Neutrophil (primary cell): ENCODE data around the gene BICD1.

Source experiments
- H3K27ac ChIP-seq: fragments of 200-600 bp; sonication (generic); 2 replicates; pipeline ENCODE4 v1.5.1; 2016; ENCODE audit warnings: mild to moderate bottlenecking, moderate library complexity
- H3K27me3 ChIP-seq: fragments of 200-600 bp; sonication (generic); 2 replicates; pipeline ENCODE4 v1.6.0; 2016; ENCODE audit warnings: mild to moderate bottlenecking
- H3K36me3 ChIP-seq: fragments of 200-600 bp; sonication (generic); 2 replicates; pipeline ENCODE4 v1.5.1; 2017
- H3K4me1 ChIP-seq, 2 experiments: fragments of 200-600 bp in 1 of 2; sonication (generic) in 1 of 2; 1 replicate in 1 of 2; 2 replicates in 1 of 2; pipeline versions ENCODE4 v1.5.1 to v1.6.1; 2013 to 2016; ENCODE audit warnings: low read depth in 1 of 2, low read length in 1 of 2, mild to moderate bottlenecking in 1 of 2, moderate library complexity in 1 of 2; ENCODE audit not compliant: control insufficient read depth in 1 of 2, insufficient read depth in 1 of 2
- H3K4me3 ChIP-seq, 2 experiments: fragments of 200-600 bp in 1 of 2; sonication (generic) in 1 of 2; 1 replicate in 1 of 2; 2 replicates in 1 of 2; pipeline ENCODE4 v1.5.1; 2013 to 2016; ENCODE audit warnings: low read depth in 1 of 2, low read length in 1 of 2, mild to moderate bottlenecking in 1 of 2, moderate library complexity in 1 of 2
- H3K9me3 ChIP-seq: fragments of 200-600 bp; sonication (generic); 2 replicates; pipeline ENCODE4 v1.5.1; 2016
- TF ChIP-seq, protein P1 (sequence below): fragments of 200-600 bp; sonication (generic); IDR thresholded peaks from 2 replicates; pipeline ENCODE4 v1.5.1; 2016; ENCODE audit warnings: antibody characterized with exemption

BICD1 gene

GRCh38 chr12:32159381-32159780 lies 52.7 kb downstream of the BICD1 start:
- H3K36me3 ChIP-seq, result no peaks in the 10 kb centered on the region
- H3K9me3 ChIP-seq, result no peaks in the 10 kb centered on the region
- TF ChIP-seq, protein P1, sequence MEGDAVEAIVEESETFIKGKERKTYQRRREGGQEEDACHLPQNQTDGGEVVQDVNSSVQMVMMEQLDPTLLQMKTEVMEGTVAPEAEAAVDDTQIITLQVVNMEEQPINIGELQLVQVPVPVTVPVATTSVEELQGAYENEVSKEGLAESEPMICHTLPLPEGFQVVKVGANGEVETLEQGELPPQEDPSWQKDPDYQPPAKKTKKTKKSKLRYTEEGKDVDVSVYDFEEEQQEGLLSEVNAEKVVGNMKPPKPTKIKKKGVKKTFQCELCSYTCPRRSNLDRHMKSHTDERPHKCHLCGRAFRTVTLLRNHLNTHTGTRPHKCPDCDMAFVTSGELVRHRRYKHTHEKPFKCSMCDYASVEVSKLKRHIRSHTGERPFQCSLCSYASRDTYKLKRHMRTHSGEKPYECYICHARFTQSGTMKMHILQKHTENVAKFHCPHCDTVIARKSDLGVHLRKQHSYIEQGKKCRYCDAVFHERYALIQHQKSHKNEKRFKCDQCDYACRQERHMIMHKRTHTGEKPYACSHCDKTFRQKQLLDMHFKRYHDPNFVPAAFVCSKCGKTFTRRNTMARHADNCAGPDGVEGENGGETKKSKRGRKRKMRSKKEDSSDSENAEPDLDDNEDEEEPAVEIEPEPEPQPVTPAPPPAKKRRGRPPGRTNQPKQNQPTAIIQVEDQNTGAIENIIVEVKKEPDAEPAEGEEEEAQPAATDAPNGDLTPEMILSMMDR, result no peak
- no peaks in the 10 kb centered on the region for H3K4me1 ChIP-seq
- no peak overlapping the region for H3K4me3 ChIP-seq
- no peak overlapping the region for H3K27ac ChIP-seq
- H3K27me3 ChIP-seq, result no peaks in the 10 kb centered on the region

GRCh38 chr12:32159925-32160324 lies 53.3 kb downstream of the BICD1 start:
- H3K27me3 ChIP-seq, result no peaks in the 10 kb centered on the region
- H3K4me3 ChIP-seq, result no peak overlapping the region
- H3K4me1 ChIP-seq, result no peaks in the 10 kb centered on the region
- H3K36me3 ChIP-seq, result no peaks in the 10 kb centered on the region
- H3K9me3 ChIP-seq, result no peaks in the 10 kb centered on the region
- H3K27ac ChIP-seq, result no peak overlapping the region
- TF ChIP-seq, protein P1, result no peak

DNA sequence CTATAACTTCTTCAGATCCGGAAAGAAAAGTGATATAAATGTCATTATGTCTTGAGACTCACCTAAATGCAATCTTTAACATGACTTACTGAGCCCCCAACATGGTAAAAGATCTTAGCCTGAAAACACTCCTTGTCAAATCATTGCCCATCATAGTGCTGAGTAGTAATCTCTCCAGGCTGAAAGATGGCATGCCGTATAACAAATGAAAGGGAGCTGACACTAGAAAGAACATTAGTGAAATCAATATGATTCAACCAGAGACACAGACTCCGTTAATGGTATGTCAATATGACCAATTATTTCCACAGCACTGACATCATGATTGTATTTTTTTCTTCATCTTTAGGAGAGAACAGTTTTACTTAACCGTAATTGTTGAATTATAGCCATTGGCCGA lies 54.4 kb downstream of the BICD1 start:
- no peak overlapping the region for H3K4me3 ChIP-seq
- TF ChIP-seq, protein P1, result no peak
- peaks cover under 1% of the 10 kb centered on the region for H3K9me3 ChIP-seq
- H3K27me3 ChIP-seq, result no peaks in the 10 kb centered on the region
- H3K27ac ChIP-seq, result no peak overlapping the region
- no peaks in the 10 kb centered on the region for H3K4me1 ChIP-seq
- no peaks in the 10 kb centered on the region for H3K36me3 ChIP-seq

DNA sequence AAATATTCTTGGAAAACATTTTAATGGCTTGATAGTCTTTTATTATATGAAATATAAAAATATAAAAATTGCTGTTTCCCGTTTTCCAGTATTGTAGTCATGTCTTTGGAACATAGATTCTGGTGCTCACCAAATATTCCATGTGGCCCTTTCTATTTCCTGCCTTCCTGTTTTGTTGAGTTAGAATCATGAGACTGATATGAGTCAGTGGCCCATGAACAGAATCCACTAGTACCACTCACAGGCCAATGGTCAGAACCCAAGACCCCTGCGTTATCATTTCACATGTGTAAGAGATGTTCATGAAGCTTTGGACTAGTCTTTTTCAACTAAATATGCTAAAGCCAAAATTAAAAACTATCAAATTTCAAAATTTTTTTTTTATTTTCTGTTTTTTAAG lies 56.9 kb downstream of the BICD1 start:
- TF ChIP-seq, protein P1, result no peak
- H3K36me3 ChIP-seq, result no peaks in the 10 kb centered on the region
- no peak overlapping the region for H3K27ac ChIP-seq
- H3K27me3 ChIP-seq, result no peaks in the 10 kb centered on the region
- H3K4me3 ChIP-seq, result no peak overlapping the region
- peaks cover 3% of the 10 kb centered on the region for H3K9me3 ChIP-seq
- H3K4me1 ChIP-seq, result no peaks in the 10 kb centered on the region

DNA sequence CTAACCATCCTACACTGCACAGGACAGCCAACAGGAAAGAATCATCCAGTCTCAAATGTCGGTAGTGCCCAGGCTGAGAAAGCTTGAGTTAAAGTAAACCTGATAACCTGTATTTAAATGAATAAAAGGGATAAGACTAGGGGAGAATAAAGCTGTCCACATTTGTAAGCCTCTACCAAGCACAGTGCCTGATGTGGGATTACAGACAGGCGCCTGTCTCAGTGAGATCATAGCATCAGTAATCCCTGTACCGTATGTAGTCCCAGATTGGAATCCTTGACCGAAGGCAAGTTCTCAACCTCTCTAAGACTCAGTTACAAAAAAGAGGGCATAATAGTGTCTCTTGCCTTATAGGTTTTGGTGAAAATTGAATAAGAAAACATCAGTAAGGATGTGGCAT lies 59.9 kb downstream of the BICD1 start:
- H3K27me3 ChIP-seq, result no peaks in the 10 kb centered on the region
- no peak overlapping the region for H3K4me3 ChIP-seq
- H3K36me3 ChIP-seq, result no peaks in the 10 kb centered on the region
- TF ChIP-seq, protein P1, result no peak
- H3K9me3 ChIP-seq, result peaks cover 3% of the 10 kb centered on the region
- no peak overlapping the region for H3K27ac ChIP-seq
- H3K4me1 ChIP-seq, result no peaks in the 10 kb centered on the region

DNA sequence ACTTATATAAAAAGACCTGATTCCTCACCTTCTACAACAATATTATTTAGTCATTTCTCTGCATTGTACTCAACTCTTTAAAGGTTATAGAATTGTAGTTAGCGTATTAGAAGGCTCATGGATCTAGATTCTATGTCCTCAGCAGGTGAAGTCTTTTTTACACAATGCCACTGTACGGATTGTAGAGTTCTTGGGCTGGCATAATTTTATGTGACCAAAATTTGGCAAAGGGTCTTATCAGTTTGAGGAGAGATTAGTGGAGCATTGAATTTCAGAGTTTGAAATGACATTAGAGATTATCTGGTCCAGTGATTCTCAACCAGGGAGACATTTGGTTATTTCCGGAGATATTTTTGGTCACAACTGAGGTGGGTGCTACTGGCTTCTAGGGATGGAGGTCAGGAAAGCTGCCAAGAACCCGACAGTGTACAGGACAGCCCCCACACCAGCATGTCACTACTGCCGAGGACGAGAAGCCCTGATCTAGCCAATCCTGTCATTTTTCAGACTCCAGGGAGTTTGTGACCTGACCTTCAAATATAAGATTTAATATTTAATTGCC lies 63.9 kb downstream of the BICD1 start:
- Histone ChIP-seq H3K4me3 (no peak overlapping the region), H3K27ac (no peak overlapping the region), H3K36me3 (no peaks in the 10 kb centered on the region), H3K4me1 (no peaks in the 10 kb centered on the region), H3K9me3 (peaks cover 3% of the 10 kb centered on the region), H3K27me3 (no peaks in the 10 kb centered on the region)
- TF ChIP-seq, protein P1, result no peak
